MCF 10A (cell line): ENCODE measurements around the gene CCDC191. TPM values are rescaled to one million over a fixed set of nuclear protein-coding genes. Genes with fewer than 3 reads are reported as not detected.

Experiments used
- BruUV-seq: library from RNA; stranded (reverse); fragments of 400-500 nt; replicated peaks from 2 replicates; lab custom pipeline; 2021; lab: Mats Ljungman, UMichigan
- CTCF ChIA-PET: fragments of 300-600 bp; sonication (Branson Sonifier 250); formaldehyde crosslinking; extraction: SDS; loops from one replicate; lab custom pipeline; 2021; ENCODE audit warnings: antibody characterized with exemption, inconsistent platforms; lab: Yijun Ruan, JAX
- POLR2A ChIA-PET: fragments of 300-600, 350-650 bp; sonication (Branson Sonifier 250); formaldehyde crosslinking; extraction: SDS; loops from one replicate; lab custom pipeline; 2020; ENCODE audit warnings: antibody characterized with exemption, inconsistent platforms; lab: Yijun Ruan, JAX
- DNase-seq: peaks from one replicate; pipeline ENCODE4 v3.0.0-alpha.2; 2018; ENCODE audit not compliant: unreplicated experiment
- H3K27ac Mint-ChIP-seq: one replicate; pipeline ENCODE4 v1.8.0; 2022; ENCODE audit warnings: mild to moderate bottlenecking, low read depth, mixed read lengths; ENCODE audit not compliant: unreplicated experiment
- H3K27me3 Mint-ChIP-seq: one replicate; pipeline ENCODE4 v1.8.0; 2022; ENCODE audit warnings: mixed read lengths; ENCODE audit not compliant: insufficient read depth, unreplicated experiment
- H3K36me3 Mint-ChIP-seq: one replicate; pipeline ENCODE4 v1.8.0; 2022; ENCODE audit warnings: mild to moderate bottlenecking, moderate library complexity, mixed read lengths; ENCODE audit not compliant: insufficient read depth, unreplicated experiment
- H3K4me1 Mint-ChIP-seq: one replicate; pipeline ENCODE4 v1.8.0; 2022; ENCODE audit warnings: mixed read lengths; ENCODE audit not compliant: insufficient read depth, unreplicated experiment
- H3K4me3 Mint-ChIP-seq: one replicate; pipeline ENCODE4 v1.8.0; 2022; ENCODE audit warnings: mild to moderate bottlenecking, moderate library complexity, mixed read lengths; ENCODE audit not compliant: unreplicated experiment
- H3K9me3 Mint-ChIP-seq: one replicate; pipeline ENCODE4 v1.8.0; 2022; ENCODE audit warnings: mixed read lengths; ENCODE audit not compliant: unreplicated experiment
- CTCF ChIP-seq: fragments of 200-600 bp; IDR thresholded peaks from one replicate; pipeline ENCODE4 v1.8.0; 2022; ENCODE audit warnings: antibody characterized with exemption, mild to moderate bottlenecking; ENCODE audit not compliant: unreplicated experiment
- intact Hi-C: fragments of 100-400 bp; cut with micrococcal nuclease; formaldehyde crosslinking; loops from 2 replicates; pipeline ENCODE4 v1.14.1; 2022
- total RNA-seq: library from RNA; stranded (reverse); gene quantifications from 2 replicates; pipeline ENCODE4 v1.2.3, GENCODE V29; 2022

CCDC191 gene
- total RNA-seq, 1 experiment from 2014 or later, result 3.8 TPM

GRCh38 chr3:113927556-113927955, 128.8 kb downstream of the CCDC191 start:
- no peak for DNase-seq
- BruUV-seq, result no TSS peak
- POLR2A ChIA-PET, result interaction anchor here (0.7 kb wide), 1 partner anchor 11 kb away, joined by 4 read pairs; no protein-coding TSS in a partner anchor
- Mint-ChIP-seq H3K9me3 (peaks cover 15% of the 10 kb centered on the region), H3K4me3 (no peak overlapping the region), H3K27me3 (no peaks in the 10 kb centered on the region), H3K4me1 (no peaks in the 10 kb centered on the region), H3K36me3 (peaks cover 9% of the 10 kb centered on the region), H3K27ac (no peak overlapping the region)
- intact Hi-C loops, result no loop called here
- no peak for TF ChIP-seq CTCF
- CTCF ChIA-PET, result interaction anchor here (0.5 to 1.7 kb wide), 4 partner anchors 12 to 225 kb away, joined by 3 to 7 read pairs (median 4); no protein-coding TSS in a partner anchor

DNA sequence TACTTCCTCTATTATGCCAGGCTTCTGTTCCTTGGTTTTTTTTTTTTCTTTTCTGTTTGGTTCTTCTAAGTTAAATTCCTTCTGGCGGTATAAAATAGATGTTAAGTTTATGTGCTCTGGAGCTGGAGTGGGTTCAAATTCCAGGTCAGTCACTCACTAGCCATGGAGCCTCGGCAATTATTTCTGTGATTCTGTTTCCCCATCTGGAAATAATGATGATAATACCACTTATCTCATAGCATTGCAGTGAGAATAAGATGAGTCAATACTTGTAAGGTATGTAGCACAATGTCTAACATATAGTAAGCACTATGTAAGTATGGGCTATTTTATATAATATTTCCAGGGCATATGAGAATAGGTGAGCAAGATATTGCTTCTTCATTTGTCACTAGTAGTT, 141.7 kb downstream of the CCDC191 start:
- Mint-ChIP-seq H3K36me3 (no peaks in the 10 kb centered on the region), H3K9me3 (no peaks in the 10 kb centered on the region), H3K4me3 (no peak overlapping the region), H3K4me1 (no peaks in the 10 kb centered on the region), H3K27ac (no peak overlapping the region), H3K27me3 (no peaks in the 10 kb centered on the region)
- TF ChIP-seq CTCF, result no peak
- no TSS peak for BruUV-seq
- ChIA-PET POLR2A (interaction anchor here (0.6 kb wide), 1 partner anchor 203 kb away, joined by 3 read pairs; no protein-coding TSS in a partner anchor), CTCF (interaction anchor here (0.7 to 12.6 kb wide), 11 partner anchors 8 to 1472 kb away, joined by 3 to 313 read pairs (median 7); partner anchors contain the start of gene GRAMD1C)
- no peak for DNase-seq
- intact Hi-C loops, result loop anchor here (10.0 kb wide), 1 partner anchor 290 kb away; no protein-coding TSS in a partner anchor

Other genes starting within 250 kb of the CCDC191 start
- gene GRAMD1C, start 217.7 kb downstream of the CCDC191 start, total RNA-seq, result 0.64 and 0.79 TPM in 2 replicates
- gene ZDHHC23, start 108.5 kb downstream of the CCDC191 start, total RNA-seq, result 7.4 TPM in 2 replicates
- 39.2 and 43.6 TPM in 2 replicates for gene QTRT2, start 211 bp upstream of the CCDC191 start, total RNA-seq
- gene DRD3, start 122.5 kb upstream of the CCDC191 start, total RNA-seq, result not detected in 2 replicates
- gene ZNF80, start 181.1 kb upstream of the CCDC191 start, total RNA-seq, result not detected in 2 replicates
- not detected in 2 replicates for gene TIGIT, start 237.5 kb upstream of the CCDC191 start, total RNA-seq